Endothelial cell of umbilical vein (primary cell): ENCODE data around the gene CNTFR. TPM values are rescaled to one million over a fixed set of nuclear protein-coding genes. Genes with fewer than 3 reads are reported as not detected.

Experiments used
- BruUV-seq: library from RNA; stranded (reverse); fragments of 400-500 nt; replicated peaks from 2 replicates; lab custom pipeline; 2021; lab: Mats Ljungman, UMichigan
- CTCF ChIA-PET: fragments of 300-600, 350-600 bp; sonication (Branson Sonifier 250); formaldehyde crosslinking; loops from one replicate; lab custom pipeline; 2021; ENCODE audit warnings: antibody characterized with exemption, inconsistent platforms; lab: Charles Lee
- POLR2A ChIA-PET: fragments of 300-600, 350-600 bp; sonication (Branson Sonifier 250); formaldehyde crosslinking; loops from one replicate; lab custom pipeline; 2021; ENCODE audit warnings: antibody characterized with exemption, inconsistent platforms; lab: Charles Lee
- DNase-seq: peaks from one replicate; pipeline ENCODE4 v3.0.0-alpha.2; 2011; ENCODE audit warnings: low read depth, low spot score
- FAIRE-seq: peaks from 2 replicates; lab custom pipeline; 2011; peaks lifted over from hg19 to GRCh38; lab: Jason Lieb, UNC
- H2AFZ ChIP-seq: 2 replicates; pipeline ENCODE4 v1.6.0; 2012; ENCODE audit warnings: low read depth, low read length, control low read depth, inconsistent platforms
- H3K27ac ChIP-seq: 2 replicates; pipeline ENCODE4 v1.5.1; 2011; ENCODE audit warnings: low read depth, mild to moderate bottlenecking, control low read depth, low read length, moderate library complexity; ENCODE audit not compliant: insufficient read depth
- H3K27me3 ChIP-seq, 2 experiments: 2 replicates each; pipeline versions ENCODE4 v1.6.0 to v1.6.1; 2011; ENCODE audit warnings: low read length in 2 of 2, mixed read lengths in 1 of 2; ENCODE audit not compliant: control insufficient read depth in 2 of 2, insufficient read depth in 2 of 2
- H3K36me3 ChIP-seq, 2 experiments: 2 replicates in 1 of 2; 3 replicates in 1 of 2; pipeline ENCODE4 v1.5.1; 2011; ENCODE audit warnings: low read length in 2 of 2, mild to moderate bottlenecking in 1 of 2, moderate library complexity in 1 of 2; ENCODE audit not compliant: control insufficient read depth in 2 of 2, insufficient read depth in 2 of 2; ENCODE audit errors: extremely low read depth in 1 of 2
- H3K4me1 ChIP-seq: 3 replicates; pipeline ENCODE4 v1.5.1; 2011; ENCODE audit warnings: mild to moderate bottlenecking, low read length; ENCODE audit not compliant: control insufficient read depth, insufficient read depth; ENCODE audit errors: extremely low read depth
- H3K4me2 ChIP-seq: 2 replicates; pipeline ENCODE4 v1.6.1; 2011; ENCODE audit warnings: low read length, control low read depth, mixed read lengths; ENCODE audit not compliant: insufficient read depth
- H3K4me3 ChIP-seq, 3 experiments: fragments of 200-600 bp in 1 of 3; sonication (generic), shearing (Covaris generic) in 1 of 3; replicated peaks in 1 of 3; 2 replicates each; pipeline ENCODE4 v1.5.1; 2011 to 2016; ENCODE audit warnings: control low read depth in 3 of 3, low read length in 3 of 3, mild to moderate bottlenecking in 2 of 3, inconsistent platforms in 1 of 3, low read depth in 1 of 3, moderate library complexity in 1 of 3; ENCODE audit not compliant: insufficient read depth in 1 of 3
- H3K79me2 ChIP-seq: 2 replicates; pipeline ENCODE4 v1.6.0; 2012; ENCODE audit warnings: low read length, inconsistent platforms; ENCODE audit not compliant: control insufficient read depth, insufficient read depth
- H3K9ac ChIP-seq: replicated peaks from 2 replicates; pipeline ENCODE3; 2011; ENCODE audit warnings: low read length, control low read depth; ENCODE audit not compliant: insufficient read depth; ENCODE audit errors: extremely low read depth
- H3K9me1 ChIP-seq: replicated peaks from 3 replicates; pipeline ENCODE4 v1.6.0; 2011; ENCODE audit warnings: mild to moderate bottlenecking, low read length; ENCODE audit not compliant: control insufficient read depth, insufficient read depth; ENCODE audit errors: extremely low read depth
- H3K9me3 ChIP-seq: replicated peaks from 2 replicates; pipeline ENCODE4 v1.5.1; 2012; ENCODE audit warnings: low read length, inconsistent platforms; ENCODE audit not compliant: control insufficient read depth, insufficient read depth
- H4K20me1 ChIP-seq: replicated peaks from 2 replicates; pipeline ENCODE3; 2011; ENCODE audit warnings: mild to moderate bottlenecking, low read length; ENCODE audit not compliant: control insufficient read depth, insufficient read depth; ENCODE audit errors: extremely low read depth
- EZH2 ChIP-seq: IDR thresholded peaks from 2 replicates; pipeline ENCODE4 v1.6.1; 2012; ENCODE audit warnings: borderline replicate concordance, low read depth, mild to moderate bottlenecking, moderate library complexity, low read length, inconsistent platforms; ENCODE audit not compliant: severe bottlenecking
- FOS ChIP-seq: IDR thresholded peaks from 2 replicates; pipeline ENCODE4 v1.6.1; 2011; ENCODE audit warnings: mild to moderate bottlenecking, low read length, moderate library complexity, borderline replicate concordance; ENCODE audit not compliant: insufficient read depth
- GATA2 ChIP-seq: IDR thresholded peaks from 2 replicates; pipeline ENCODE4 v1.7.0; 2011; ENCODE audit warnings: low read depth, mild to moderate bottlenecking, moderate library complexity, mixed read lengths, low read length; ENCODE audit not compliant: insufficient read length, insufficient read depth
- JUN ChIP-seq: IDR thresholded peaks from 2 replicates; pipeline ENCODE4 v1.6.1; 2011; ENCODE audit warnings: borderline replicate concordance, low read depth; ENCODE audit not compliant: insufficient read length, insufficient read depth
- MAX ChIP-seq: IDR thresholded peaks from 2 replicates; pipeline ENCODE4 v1.6.1; 2011; ENCODE audit not compliant: insufficient read depth, insufficient read length
- MYC ChIP-seq: IDR thresholded peaks from one replicate; pipeline ENCODE4 v1.6.1; 2011; ENCODE audit warnings: mild to moderate bottlenecking, low read depth, low read length
- POLR2A ChIP-seq: IDR thresholded peaks from 2 replicates; pipeline ENCODE4 v1.6.1; 2012; ENCODE audit warnings: low read depth, mild to moderate bottlenecking, control low read depth, low read length
- POLR2AphosphoS5 ChIP-seq: IDR thresholded peaks from 2 replicates; pipeline ENCODE4 v1.6.1; 2012; ENCODE audit warnings: low read depth, mild to moderate bottlenecking, control low read depth, low read length, moderate library complexity; ENCODE audit not compliant: insufficient read depth
- dilution Hi-C: fragments of 300-500 bp; cut with MboI; formaldehyde crosslinking; loops from one replicate; pipeline ENCODE4 v1.15.0; 2019; ENCODE audit warnings: low sequenced_read_pairs; ENCODE audit not compliant: extremely low pct_ligation_motif_present
- intact Hi-C: fragments of 100-400 bp; cut with micrococcal nuclease; formaldehyde crosslinking; loops from one replicate; pipeline ENCODE4 v1.10.0; 2022
- polyA plus RNA-seq, 4 experiments: library from polyadenylated mRNA; depleted of rRNA in 3 of 4; stranded (reverse) in 3 of 4; unstranded in 1 of 4; fragments of >200 nt; gene quantifications; 2 replicates each; pipeline versions ENCODE4 v1.2.1 to v1.2.3, GENCODE V29; 2011 to 2012; ENCODE audit warnings: missing spikeins in 1 of 4
- total RNA-seq: library from RNA; stranded (reverse); gene quantifications from 2 replicates; pipeline ENCODE4 v1.2.3, GENCODE V29; 2021
- TF ChIP-seq, protein P1 (sequence below), 2 donors: IDR thresholded peaks; 1 replicate in 1 of 2; 2 replicates in 1 of 2; pipeline ENCODE4 v1.5.1; 2011; ENCODE audit warnings: low read length in 2 of 2, mild to moderate bottlenecking in 2 of 2, moderate library complexity in 2 of 2, control low read depth in 1 of 2, inconsistent platforms in 1 of 2, low read depth in 1 of 2; ENCODE audit not compliant: insufficient read depth in 1 of 2; ENCODE audit errors: extremely low read depth in 1 of 2

CNTFR gene
- total and polyA plus RNA-seq, 2 donors (not counting 3 experiments of a cell fraction or from before 2014, with no cell fraction given): not detected

GRCh38 chr9:34512131-34513078 lies 77.1 kb downstream of the CNTFR start:
- no peaks in the 10 kb centered on the region for H4K20me1 ChIP-seq
- H3K9ac ChIP-seq: no peak overlapping the region
- no peaks in the 10 kb centered on the region for H3K9me3 ChIP-seq
- H3K4me1 ChIP-seq: no peaks in the 10 kb centered on the region
- no TSS peak for BruUV-seq
- no peaks in the 10 kb centered on the region for H3K79me2 ChIP-seq
- no peak overlapping the region for H3K4me2 ChIP-seq
- H3K27ac ChIP-seq: no peak overlapping the region
- ChIA-PET POLR2A (no interaction called here), CTCF (interaction anchor here (0.6 to 6.2 kb wide), 4 partner anchors 9 to 109 kb away, joined by 3 to 21 read pairs (median 6); no protein-coding TSS in a partner anchor)
- no peak overlapping the region for H2AFZ ChIP-seq
- no peaks in the 10 kb centered on the region for H3K36me3 ChIP-seq
- TF ChIP-seq, protein P1, sequence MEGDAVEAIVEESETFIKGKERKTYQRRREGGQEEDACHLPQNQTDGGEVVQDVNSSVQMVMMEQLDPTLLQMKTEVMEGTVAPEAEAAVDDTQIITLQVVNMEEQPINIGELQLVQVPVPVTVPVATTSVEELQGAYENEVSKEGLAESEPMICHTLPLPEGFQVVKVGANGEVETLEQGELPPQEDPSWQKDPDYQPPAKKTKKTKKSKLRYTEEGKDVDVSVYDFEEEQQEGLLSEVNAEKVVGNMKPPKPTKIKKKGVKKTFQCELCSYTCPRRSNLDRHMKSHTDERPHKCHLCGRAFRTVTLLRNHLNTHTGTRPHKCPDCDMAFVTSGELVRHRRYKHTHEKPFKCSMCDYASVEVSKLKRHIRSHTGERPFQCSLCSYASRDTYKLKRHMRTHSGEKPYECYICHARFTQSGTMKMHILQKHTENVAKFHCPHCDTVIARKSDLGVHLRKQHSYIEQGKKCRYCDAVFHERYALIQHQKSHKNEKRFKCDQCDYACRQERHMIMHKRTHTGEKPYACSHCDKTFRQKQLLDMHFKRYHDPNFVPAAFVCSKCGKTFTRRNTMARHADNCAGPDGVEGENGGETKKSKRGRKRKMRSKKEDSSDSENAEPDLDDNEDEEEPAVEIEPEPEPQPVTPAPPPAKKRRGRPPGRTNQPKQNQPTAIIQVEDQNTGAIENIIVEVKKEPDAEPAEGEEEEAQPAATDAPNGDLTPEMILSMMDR (IDR thresholded peaks at IDR 0.05; ENCODE audit: extremely low read depth in 1 of 2, insufficient read depth in 1 of 2, low read depth in 1 of 2, low read length in 2 of 2): no peak
- TF ChIP-seq FOS: no peak
- TF ChIP-seq MAX: no peak
- TF ChIP-seq JUN: no peak
- TF ChIP-seq POLR2AphosphoS5: no peak
- no peak for TF ChIP-seq POLR2A
- TF ChIP-seq MYC: no peak
- no peak for TF ChIP-seq GATA2
- TF ChIP-seq EZH2: no peak
- intact Hi-C loops (no loop called here), dilution Hi-C loops (loop anchor here (25.0 kb wide), 1 partner anchor 100 kb away; no protein-coding TSS in a partner anchor)
- DNase-seq: no peak
- H3K4me3 ChIP-seq: no peak overlapping the region
- H3K9me1 ChIP-seq: no peaks in the 10 kb centered on the region
- FAIRE-seq: no peak
- peaks cover 2 to 7% of the 10 kb centered on the region in 2 experiments for H3K27me3 ChIP-seq
